ENCODE data around the gene SMAD7.

The SMAD7 gene

GRCh38 chr18:48925491-48925780 lies 25.3 kb downstream of the SMAD7 start:
- peaks cover 100% of the 10 kb centered on the region for H3K4me1 Mint-ChIP-seq
- no peak for DNase-seq
- H3K36me3 Mint-ChIP-seq (ENCODE audit: low read depth) = peaks cover 18% of the 10 kb centered on the region
- no peaks in the 10 kb centered on the region for H3K27me3 Mint-ChIP-seq (ENCODE audit: low read depth, poor library complexity)
- no peaks in the 10 kb centered on the region for H3K9me3 Mint-ChIP-seq
- H3K27ac Mint-ChIP-seq = peak overlapping the region; percentile 99
- H3K4me3 Mint-ChIP-seq = peak overlapping the region; percentile 68
- no peak for TF ChIP-seq CTCF (IDR thresholded peaks at IDR 0.05)

- no peak for TF ChIP-seq CTCF (IDR thresholded peaks at IDR 0.05)
- H3K36me3 Mint-ChIP-seq (ENCODE audit: low read depth) = peaks cover 23% of the 10 kb centered on the region
- peak overlapping the region; percentile 99 for H3K27ac Mint-ChIP-seq
- no peaks in the 10 kb centered on the region for H3K27me3 Mint-ChIP-seq (ENCODE audit: low read depth, poor library complexity)
- DNase-seq = no peak
- peaks cover 100% of the 10 kb centered on the region for H3K4me1 Mint-ChIP-seq
- H3K4me3 Mint-ChIP-seq = peak overlapping the region; percentile 68
- no peaks in the 10 kb centered on the region for H3K9me3 Mint-ChIP-seq
Observed at GRCh38 chr18:48924630-48925490, 25.9 kb downstream of the SMAD7 start.

GRCh38 chr18:48923746-48924629 lies 26.8 kb downstream of the SMAD7 start:
- Mint-ChIP-seq H3K27ac (peak overlapping the region; percentile 99), H3K9me3 (no peaks in the 10 kb centered on the region), H3K4me1 (peaks cover 97% of the 10 kb centered on the region), H3K36me3 (ENCODE audit: low read depth) (peaks cover 28% of the 10 kb centered on the region), H3K4me3 (peak overlapping the region; percentile 71), H3K27me3 (ENCODE audit: low read depth, poor library complexity) (no peaks in the 10 kb centered on the region)
- DNase-seq = no peak
- TF ChIP-seq CTCF (IDR thresholded peaks at IDR 0.05) = no peak

GRCh38 chr18:48922801-48923730 lies 27.7 kb downstream of the SMAD7 start:
- H3K4me1 Mint-ChIP-seq = peaks cover 90% of the 10 kb centered on the region
- no peaks in the 10 kb centered on the region for H3K9me3 Mint-ChIP-seq
- peak overlapping the region; percentile 71 for H3K4me3 Mint-ChIP-seq
- peak; percentile 76 for DNase-seq
- peak overlapping the region; percentile 73 for H3K27ac Mint-ChIP-seq
- no peak for TF ChIP-seq CTCF (IDR thresholded peaks at IDR 0.05)
- H3K36me3 Mint-ChIP-seq (ENCODE audit: low read depth) = peaks cover 28% of the 10 kb centered on the region
- no peaks in the 10 kb centered on the region for H3K27me3 Mint-ChIP-seq (ENCODE audit: low read depth, poor library complexity)

- peaks cover 88% of the 10 kb centered on the region for H3K4me1 Mint-ChIP-seq
- H3K9me3 Mint-ChIP-seq = no peaks in the 10 kb centered on the region
- peaks cover 28% of the 10 kb centered on the region for H3K36me3 Mint-ChIP-seq (ENCODE audit: low read depth)
- TF ChIP-seq CTCF (IDR thresholded peaks at IDR 0.05) = no peak
- H3K27ac Mint-ChIP-seq = peak overlapping the region; percentile 54
- H3K4me3 Mint-ChIP-seq = peak overlapping the region; percentile 38
- DNase-seq = no peak
- no peaks in the 10 kb centered on the region for H3K27me3 Mint-ChIP-seq (ENCODE audit: low read depth, poor library complexity)
Observed at GRCh38 chr18:48922226-48922800, 28.5 kb downstream of the SMAD7 start.
